HEK293T (cell line): Measurements from ENCODE around the gene TNXB.

Experiments
- ARNT ChIP-seq: fragments of 450-650 bp; IDR thresholded peaks from 2 replicates; pipeline ENCODE4 v1.6.1; 2017; ENCODE audit warnings: mild to moderate bottlenecking
- BHLHE40 ChIP-seq: fragments of 450-650 bp; IDR thresholded peaks from 2 replicates; pipeline ENCODE4 v1.6.1; 2016; ENCODE audit warnings: mild to moderate bottlenecking, moderate library complexity, borderline replicate concordance
- FOXK2 ChIP-seq: fragments of 450-650 bp; IDR thresholded peaks from 2 replicates; pipeline ENCODE4 v1.6.1; 2016; ENCODE audit warnings: mild to moderate bottlenecking
- FOXM1 ChIP-seq: fragments of 450-650 bp; IDR thresholded peaks from 2 replicates; pipeline ENCODE4 v1.6.1; 2017; ENCODE audit warnings: mild to moderate bottlenecking, borderline replicate concordance
- HDGF ChIP-seq: fragments of 450-650 bp; IDR thresholded peaks from 2 replicates; pipeline ENCODE4 v1.6.1; 2017; ENCODE audit warnings: antibody characterized with exemption, borderline replicate concordance
- PKNOX1 ChIP-seq: fragments of 450-650 bp; IDR thresholded peaks from 2 replicates; pipeline ENCODE4 v1.6.1; 2016
- SP1 ChIP-seq: fragments of 450-650 bp; IDR thresholded peaks from 2 replicates; pipeline ENCODE4 v1.6.1; 2017
- SUZ12 ChIP-seq: fragments of 450-650 bp; IDR thresholded peaks from 2 replicates; pipeline ENCODE4 v1.6.1; 2016; ENCODE audit warnings: mild to moderate bottlenecking
- TARDBP ChIP-seq: fragments of 450-650 bp; IDR thresholded peaks from 2 replicates; pipeline ENCODE4 v1.6.1; 2016

GRCh38 chr6:32082478-32082877, 26.7 kb downstream of the TNXB start:
- TF ChIP-seq BHLHE40 = no peak
- no peak for TF ChIP-seq FOXM1
- TF ChIP-seq PKNOX1 = no peak
- no peak for TF ChIP-seq HDGF
- TF ChIP-seq SUZ12 = no peak
- TF ChIP-seq TARDBP = no peak
- TF ChIP-seq SP1 = no peak
- no peak for TF ChIP-seq FOXK2
- no peak for TF ChIP-seq ARNT
